ENCODE measurements around the gene RPL9. TPM values are rescaled to one million over a fixed set of nuclear protein-coding genes. Genes with fewer than 3 reads are reported as not detected.
"Not testable (repeated sequence)": the region's sequence is repeated elsewhere in the genome, so short reads cannot be mapped to it uniquely, and the experiment has no call there.

The RPL9 gene
- total and polyA plus RNA-seq, 2 experiments from 2014 or later: 2,522 to 4,044 TPM

DNA sequence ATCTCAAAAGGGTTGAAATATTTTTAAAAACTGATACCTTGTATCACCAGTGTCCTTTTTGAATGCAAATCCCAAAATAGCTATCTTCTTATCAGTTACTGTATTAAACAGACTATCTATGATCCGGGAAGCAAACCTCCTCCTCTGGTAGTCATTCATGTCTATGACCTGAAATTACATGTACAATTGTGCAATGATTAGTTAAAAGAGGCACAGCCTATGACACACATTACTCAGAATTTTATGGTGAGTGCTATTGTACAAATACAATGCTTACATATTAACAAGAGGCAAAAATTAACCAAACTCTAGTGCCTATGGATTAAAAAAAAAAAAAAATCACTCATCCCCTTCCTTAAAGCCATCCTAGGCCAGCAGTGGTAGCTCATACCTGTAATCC, 46.9 kb upstream of the RPL9 start:
- Histone ChIP-seq H3K4me2 (no peak overlapping the region), H4K20me1 (replicated peaks; ENCODE audit: insufficient read depth) (peaks cover 6% of the 10 kb centered on the region; the same call in 1 of the 2 replicates), H3K36me3 (ENCODE audit: insufficient read depth) (peaks cover 67% of the 10 kb centered on the region), H3K4me3 (no peak overlapping the region), H2AFZ (no peak overlapping the region), H3F3A (replicated peaks; ENCODE audit: low read depth) (peaks cover 3% of the 10 kb centered on the region; the same call in 1 of the 2 replicates), H3K27ac (ENCODE audit: low read depth) (no peak overlapping the region), H3K79me2 (replicated peaks; ENCODE audit: insufficient read depth) (no peaks in the 10 kb centered on the region), H3K4me1 (ENCODE audit: insufficient read depth) (no peaks in the 10 kb centered on the region), H3K9me2 (ENCODE audit: insufficient read depth) (no peaks in the 10 kb centered on the region), H3K27me3 (ENCODE audit: insufficient read depth) (no peaks in the 10 kb centered on the region)
- DNase-seq (ENCODE audit: low spot score) (no peak), ATAC-seq (no peak)
- no peak overlapping the region for H3K4me3 Mint-ChIP-seq
- H3K4me1 Mint-ChIP-seq: no peaks in the 10 kb centered on the region
- TF ChIP-seq NANOG (IDR thresholded peaks at IDR 0.05; ENCODE audit: borderline replicate concordance) (no peak), ZNF331 (CRISPR knock-in tag; IDR thresholded peaks at IDR 0.05; ENCODE audit: low read depth) (no peak), EZH2phosphoT487 (IDR thresholded peaks at IDR 0.05; ENCODE audit: unreplicated experiment) (no peak), POLR2AphosphoS5 (IDR thresholded peaks at IDR 0.05; ENCODE audit: low read depth) (no peak)
- TF ChIP-seq, protein P1, sequence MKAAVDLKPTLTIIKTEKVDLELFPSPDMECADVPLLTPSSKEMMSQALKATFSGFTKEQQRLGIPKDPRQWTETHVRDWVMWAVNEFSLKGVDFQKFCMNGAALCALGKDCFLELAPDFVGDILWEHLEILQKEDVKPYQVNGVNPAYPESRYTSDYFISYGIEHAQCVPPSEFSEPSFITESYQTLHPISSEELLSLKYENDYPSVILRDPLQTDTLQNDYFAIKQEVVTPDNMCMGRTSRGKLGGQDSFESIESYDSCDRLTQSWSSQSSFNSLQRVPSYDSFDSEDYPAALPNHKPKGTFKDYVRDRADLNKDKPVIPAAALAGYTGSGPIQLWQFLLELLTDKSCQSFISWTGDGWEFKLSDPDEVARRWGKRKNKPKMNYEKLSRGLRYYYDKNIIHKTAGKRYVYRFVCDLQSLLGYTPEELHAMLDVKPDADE (IDR thresholded peaks at IDR 0.05): no peak
- H3K27me3 Mint-ChIP-seq (ENCODE audit: insufficient read depth, low read depth, poor library complexity): peaks cover 2% of the 10 kb centered on the region
- H3K9me3 Mint-ChIP-seq: no peaks in the 10 kb centered on the region
- H3K36me3 Mint-ChIP-seq (ENCODE audit: low read depth): peaks cover 88% of the 10 kb centered on the region
- H3K27ac Mint-ChIP-seq: no peak overlapping the region

- H3K27ac ChIP-seq (ENCODE audit: low read depth): no peak overlapping the region
- H3K4me3 ChIP-seq: no peak overlapping the region
- Mint-ChIP-seq H3K36me3 (ENCODE audit: low read depth) (peaks cover 88% of the 10 kb centered on the region), H3K27ac (no peak overlapping the region), H3K9me3 (no peaks in the 10 kb centered on the region), H3K4me3 (no peak overlapping the region), H3K4me1 (no peaks in the 10 kb centered on the region), H3K27me3 (ENCODE audit: insufficient read depth, low read depth, poor library complexity) (peaks cover 2% of the 10 kb centered on the region)
- H3K4me1 ChIP-seq (ENCODE audit: insufficient read depth): no peaks in the 10 kb centered on the region
- peaks cover 3% of the 10 kb centered on the region; the same call in 1 of the 2 replicates for H4K20me1 ChIP-seq (replicated peaks; ENCODE audit: insufficient read depth)
- H3K4me2 ChIP-seq: no peak overlapping the region
- H2AFZ ChIP-seq: no peak overlapping the region
- H3K79me2 ChIP-seq (replicated peaks; ENCODE audit: insufficient read depth): no peaks in the 10 kb centered on the region
- no peaks in the 10 kb centered on the region for H3K9me2 ChIP-seq (ENCODE audit: insufficient read depth)
- peaks cover 59% of the 10 kb centered on the region for H3K36me3 ChIP-seq (ENCODE audit: insufficient read depth)
- DNase-seq (ENCODE audit: low spot score) (no peak), ATAC-seq (no peak)
- H3F3A ChIP-seq (replicated peaks; ENCODE audit: low read depth): peaks cover 3% of the 10 kb centered on the region; the same call in 1 of the 2 replicates
- TF ChIP-seq POLR2AphosphoS5 (IDR thresholded peaks at IDR 0.05; ENCODE audit: low read depth): no peak
- no peak for TF ChIP-seq EZH2phosphoT487 (IDR thresholded peaks at IDR 0.05; ENCODE audit: unreplicated experiment)
- TF ChIP-seq ZNF114 (CRISPR knock-in tag; IDR thresholded peaks at IDR 0.05): no peak
- no peak for TF ChIP-seq STAT1 (IDR thresholded peaks at IDR 0.05; ENCODE audit: unreplicated experiment)
- no peak for TF ChIP-seq EZH2 (IDR thresholded peaks at IDR 0.05; ENCODE audit: low read depth, unreplicated experiment)
- TF ChIP-seq NANOG (IDR thresholded peaks at IDR 0.05; ENCODE audit: borderline replicate concordance): no peak
- TF ChIP-seq, protein P2, sequence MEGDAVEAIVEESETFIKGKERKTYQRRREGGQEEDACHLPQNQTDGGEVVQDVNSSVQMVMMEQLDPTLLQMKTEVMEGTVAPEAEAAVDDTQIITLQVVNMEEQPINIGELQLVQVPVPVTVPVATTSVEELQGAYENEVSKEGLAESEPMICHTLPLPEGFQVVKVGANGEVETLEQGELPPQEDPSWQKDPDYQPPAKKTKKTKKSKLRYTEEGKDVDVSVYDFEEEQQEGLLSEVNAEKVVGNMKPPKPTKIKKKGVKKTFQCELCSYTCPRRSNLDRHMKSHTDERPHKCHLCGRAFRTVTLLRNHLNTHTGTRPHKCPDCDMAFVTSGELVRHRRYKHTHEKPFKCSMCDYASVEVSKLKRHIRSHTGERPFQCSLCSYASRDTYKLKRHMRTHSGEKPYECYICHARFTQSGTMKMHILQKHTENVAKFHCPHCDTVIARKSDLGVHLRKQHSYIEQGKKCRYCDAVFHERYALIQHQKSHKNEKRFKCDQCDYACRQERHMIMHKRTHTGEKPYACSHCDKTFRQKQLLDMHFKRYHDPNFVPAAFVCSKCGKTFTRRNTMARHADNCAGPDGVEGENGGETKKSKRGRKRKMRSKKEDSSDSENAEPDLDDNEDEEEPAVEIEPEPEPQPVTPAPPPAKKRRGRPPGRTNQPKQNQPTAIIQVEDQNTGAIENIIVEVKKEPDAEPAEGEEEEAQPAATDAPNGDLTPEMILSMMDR (conservative IDR thresholded peaks at IDR 0.05; ENCODE audit: low read depth in 2 of 2): no peak
- no peaks in the 10 kb centered on the region for H3K27me3 ChIP-seq (ENCODE audit: insufficient read depth)
These were observed 45.8 kb upstream of the RPL9 start for GRCh38 chr4:39504538-39504937.

DNA sequence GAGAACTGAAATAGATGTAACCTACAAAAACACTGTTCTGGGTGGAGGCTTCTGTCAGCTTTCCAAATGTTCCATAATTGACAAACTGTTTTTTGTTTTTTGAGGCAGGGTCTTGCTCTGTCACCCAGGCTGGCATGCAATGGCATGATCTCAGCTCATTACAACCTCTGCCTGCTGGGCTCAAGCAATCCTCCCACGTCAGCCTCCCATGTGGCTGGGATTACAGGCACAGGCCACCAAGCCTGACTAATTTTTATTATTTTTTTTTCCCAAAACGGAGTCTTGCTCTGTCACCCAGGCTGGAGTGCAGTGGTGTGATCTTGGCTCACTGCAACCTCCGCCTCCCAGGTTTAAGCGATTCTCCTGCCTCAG, 43.9 kb upstream of the RPL9 start:
- not testable (repeated sequence) for ATAC-seq

More for the DNA sequence above, 43.9 kb upstream of the RPL9 start:
- not testable (repeated sequence) for H3K27ac ChIP-seq (ENCODE audit: low read depth); H2AFZ ChIP-seq; H3K4me1 Mint-ChIP-seq; H3K79me2 ChIP-seq (replicated peaks; ENCODE audit: insufficient read depth); H3K4me1 ChIP-seq (ENCODE audit: insufficient read depth); H3K4me3 Mint-ChIP-seq; H3K9me2 ChIP-seq (ENCODE audit: insufficient read depth); H3K4me2 ChIP-seq; H3K27ac Mint-ChIP-seq; H3K27me3 ChIP-seq (ENCODE audit: insufficient read depth); H3F3A ChIP-seq (replicated peaks; ENCODE audit: low read depth); H3K27me3 Mint-ChIP-seq (ENCODE audit: insufficient read depth, low read depth, poor library complexity); H4K20me1 ChIP-seq (replicated peaks; ENCODE audit: insufficient read depth); H3K9me3 Mint-ChIP-seq; DNase-seq (ENCODE audit: low spot score); H3K4me3 ChIP-seq
- peaks cover 40% of the 10 kb centered on the region for H3K36me3 ChIP-seq (ENCODE audit: insufficient read depth)
- peaks cover 78% of the 10 kb centered on the region for H3K36me3 Mint-ChIP-seq (ENCODE audit: low read depth)

All from GM23338 (cell line).